Activated CD4-positive, CD25-positive, alpha-beta regulatory T cell treated with anti-CD3 and anti-CD28 coated beads, Interleukin-2, amount 50 U/mL, for 16 hours (primary cell): ENCODE data around the gene PTPRE.
A peak's percentile ranks its signal among the peaks of the same experiment; 100 is the strongest.

Source experiments
- DNase-seq: peaks from one replicate; pipeline ENCODE4 v3.0.0-alpha.2; 2020; ENCODE audit warnings: low read depth, low spot score

Gene PTPRE

DNA sequence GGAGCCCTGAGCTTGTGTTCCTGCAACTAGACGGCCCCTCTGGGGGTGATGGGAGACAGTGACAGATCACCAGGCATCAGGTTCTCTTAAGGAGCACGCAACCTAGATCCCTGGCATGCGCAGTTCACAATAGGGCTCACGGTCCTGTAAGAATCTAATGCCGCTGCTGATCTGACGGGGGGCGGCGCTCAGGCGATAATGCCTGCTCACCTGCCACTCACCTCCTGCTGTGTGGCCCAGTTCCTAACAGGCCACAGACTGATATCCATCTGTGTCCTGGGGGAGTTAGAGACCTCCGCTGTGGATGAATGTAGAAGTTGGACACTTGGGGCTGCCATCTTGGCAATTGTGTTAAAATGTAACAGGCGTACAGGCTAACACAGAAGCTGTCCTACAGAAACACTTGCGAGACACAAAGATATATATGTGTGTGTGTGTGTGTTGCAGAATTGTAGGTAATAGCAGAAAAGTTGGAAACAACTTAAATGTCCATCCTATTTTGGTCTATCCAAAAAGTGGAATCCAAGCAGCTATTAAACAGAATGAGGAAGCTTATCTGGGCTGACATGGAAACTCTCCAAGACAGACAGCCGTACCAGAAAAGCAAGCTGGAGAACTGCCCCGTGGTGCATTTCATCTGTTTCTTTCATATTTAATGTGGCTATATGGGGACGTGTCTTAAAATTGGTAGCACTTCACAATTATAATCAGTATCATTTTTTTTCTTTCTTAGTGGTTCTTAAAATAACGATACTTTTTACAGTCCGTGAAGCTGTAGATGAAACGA lies 136.5 kb downstream of the PTPRE start:
- DNase-seq = no peak

DNA sequence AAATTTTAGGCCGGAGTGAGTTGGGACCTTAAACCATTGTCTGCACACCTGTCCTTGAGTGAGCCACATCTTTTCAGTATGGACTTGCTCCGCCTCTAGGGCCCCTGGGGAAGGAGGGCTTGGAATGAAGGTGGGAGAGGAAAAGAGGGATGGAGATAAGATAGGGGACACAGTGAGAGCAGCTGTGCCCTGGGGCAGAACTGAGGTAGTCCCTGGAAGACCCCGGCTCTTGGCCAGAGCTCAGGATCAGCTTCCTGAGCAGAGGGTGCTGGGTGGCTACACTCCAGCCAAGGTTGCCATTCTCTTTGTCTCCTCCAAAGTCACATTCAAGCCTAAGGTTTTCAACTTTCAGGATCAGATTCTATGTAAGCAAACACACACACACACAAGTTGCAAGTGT lies 137.3 kb downstream of the PTPRE start:
- no peak for DNase-seq

DNA sequence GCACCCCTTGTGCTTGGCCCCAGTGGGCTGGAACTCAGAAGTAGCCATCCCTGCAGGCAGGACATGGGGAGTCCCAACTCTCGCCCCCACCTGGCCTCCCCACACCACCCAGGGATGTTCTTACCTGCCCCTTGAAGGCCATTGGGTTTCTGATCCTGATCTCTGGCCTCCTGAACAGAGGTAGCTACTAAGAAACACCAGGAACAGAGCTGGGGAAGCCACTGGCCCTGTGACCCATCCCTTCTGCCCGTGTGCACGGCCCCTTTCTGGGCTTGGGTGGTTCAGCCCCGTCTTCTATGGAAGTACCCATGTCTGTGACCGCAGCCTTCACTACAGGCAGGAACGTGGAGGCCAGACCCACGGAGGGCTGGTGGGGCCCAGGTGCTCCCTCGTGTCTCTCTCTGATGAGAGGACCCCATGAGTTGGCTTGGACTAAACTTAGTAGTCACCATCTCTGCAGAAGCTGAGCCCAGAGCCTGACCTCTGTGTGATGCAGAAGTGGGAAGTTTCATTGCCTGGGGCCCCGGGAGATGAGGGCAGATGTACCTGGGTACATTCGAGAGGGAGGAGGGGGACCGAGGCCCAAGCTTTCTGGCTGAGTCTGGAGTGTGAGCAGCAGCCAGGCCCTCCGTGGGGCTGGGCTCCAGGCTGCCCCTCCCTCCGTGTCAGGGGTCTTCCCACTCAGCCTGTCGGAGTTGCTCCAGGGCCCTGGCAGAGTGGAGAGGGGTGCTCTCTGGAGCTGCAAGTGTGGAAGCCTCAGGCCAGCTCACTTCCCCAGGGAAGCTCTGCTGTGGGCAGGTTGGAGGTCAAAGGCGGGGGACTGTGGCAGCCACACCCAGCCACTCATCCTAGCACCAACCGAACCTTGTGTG lies 138.3 kb downstream of the PTPRE start:
- DNase-seq = no peak

DNA sequence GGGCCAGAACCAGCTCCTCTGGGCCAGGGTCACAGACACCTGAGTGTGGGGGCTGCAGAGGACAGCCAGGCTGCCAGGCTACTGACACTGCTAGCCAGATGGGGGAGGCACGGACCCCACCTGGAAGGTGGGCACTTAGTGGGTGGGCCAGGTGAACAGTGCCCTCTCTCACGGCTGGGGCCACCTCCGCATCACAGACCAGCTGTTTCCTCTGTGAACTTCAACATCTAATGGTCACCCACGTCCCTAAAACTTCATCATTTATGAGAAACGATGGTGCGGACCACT lies 138.9 kb downstream of the PTPRE start:
- no peak for DNase-seq

DNA sequence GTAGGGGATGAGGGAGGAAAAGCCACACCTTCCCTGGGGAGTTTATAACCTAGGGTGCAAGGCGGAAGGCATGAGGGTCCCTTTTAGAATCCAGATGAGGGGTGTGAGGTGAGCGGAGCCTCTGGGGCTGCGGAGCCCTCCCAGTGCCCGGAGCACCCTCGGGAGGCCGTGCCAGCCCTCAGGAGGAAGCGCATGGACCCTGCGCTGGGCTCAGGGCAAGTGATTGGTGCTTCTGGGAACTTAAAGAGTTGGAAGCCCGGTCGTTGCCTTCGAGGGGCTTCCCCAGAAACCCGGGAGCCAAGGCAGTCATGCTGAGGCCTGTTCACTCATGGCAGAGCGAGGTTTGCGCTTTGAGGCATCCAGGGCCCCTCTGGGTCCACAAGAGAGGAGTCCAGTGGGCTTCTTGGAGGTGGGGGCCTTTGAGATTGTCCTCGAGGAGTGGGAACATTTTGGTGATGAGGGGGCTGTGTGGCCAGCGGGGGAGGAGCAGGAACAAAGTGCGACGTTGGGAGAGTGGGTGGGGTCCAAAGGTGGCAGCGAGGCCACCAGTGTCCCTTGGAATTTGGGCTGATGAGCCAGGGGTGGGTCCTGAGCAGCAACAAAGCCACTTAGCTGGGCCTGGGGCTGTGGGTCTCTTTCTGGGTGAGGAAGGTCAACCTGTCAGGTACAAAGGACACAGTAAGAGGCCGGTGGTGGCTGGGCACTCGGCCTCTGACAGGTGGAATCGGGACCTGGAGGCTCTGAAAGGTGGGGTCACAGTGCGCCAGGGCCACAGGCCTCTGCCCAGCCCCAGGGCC lies 139.5 kb downstream of the PTPRE start:
- no peak for DNase-seq

DNA sequence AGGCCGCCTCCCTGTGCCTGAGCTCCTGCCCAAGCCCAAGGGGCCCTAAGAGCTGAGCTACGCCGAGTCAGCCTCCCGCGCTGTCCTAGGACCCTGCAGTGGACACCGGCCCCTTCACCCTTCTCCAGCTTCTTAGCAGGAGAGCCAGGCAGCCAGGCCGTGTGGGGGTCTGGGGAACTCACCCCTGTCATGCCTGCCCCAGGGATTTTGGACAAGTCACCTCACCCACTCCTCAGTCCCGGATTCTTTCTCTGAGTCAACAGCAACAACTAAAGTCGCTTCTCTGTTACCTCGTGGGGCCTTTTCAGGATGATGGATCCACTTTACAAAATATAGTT lies 140.0 kb downstream of the PTPRE start:
- DNase-seq = no peak

DNA sequence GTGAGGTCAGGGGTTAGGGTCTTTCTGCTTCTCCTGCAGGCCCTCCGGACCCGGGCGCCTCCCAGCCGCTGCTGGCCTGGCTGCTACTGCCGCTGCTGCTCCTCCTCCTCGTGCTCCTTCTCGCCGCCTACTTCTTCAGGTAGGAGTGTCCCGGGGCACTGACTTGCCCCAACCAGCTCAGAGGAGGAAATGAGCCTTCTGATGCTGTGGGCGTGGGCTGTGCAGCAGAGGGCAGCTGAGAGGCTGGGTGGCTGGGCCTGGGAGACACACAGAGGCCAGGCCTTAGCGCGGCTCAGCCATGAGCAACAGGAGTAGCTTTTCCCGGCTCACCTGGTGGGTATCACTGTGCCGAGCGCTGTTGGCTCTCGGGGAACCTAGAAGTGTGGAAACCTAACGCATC lies 140.4 kb downstream of the PTPRE start:
- peak; percentile 68 for DNase-seq

DNA sequence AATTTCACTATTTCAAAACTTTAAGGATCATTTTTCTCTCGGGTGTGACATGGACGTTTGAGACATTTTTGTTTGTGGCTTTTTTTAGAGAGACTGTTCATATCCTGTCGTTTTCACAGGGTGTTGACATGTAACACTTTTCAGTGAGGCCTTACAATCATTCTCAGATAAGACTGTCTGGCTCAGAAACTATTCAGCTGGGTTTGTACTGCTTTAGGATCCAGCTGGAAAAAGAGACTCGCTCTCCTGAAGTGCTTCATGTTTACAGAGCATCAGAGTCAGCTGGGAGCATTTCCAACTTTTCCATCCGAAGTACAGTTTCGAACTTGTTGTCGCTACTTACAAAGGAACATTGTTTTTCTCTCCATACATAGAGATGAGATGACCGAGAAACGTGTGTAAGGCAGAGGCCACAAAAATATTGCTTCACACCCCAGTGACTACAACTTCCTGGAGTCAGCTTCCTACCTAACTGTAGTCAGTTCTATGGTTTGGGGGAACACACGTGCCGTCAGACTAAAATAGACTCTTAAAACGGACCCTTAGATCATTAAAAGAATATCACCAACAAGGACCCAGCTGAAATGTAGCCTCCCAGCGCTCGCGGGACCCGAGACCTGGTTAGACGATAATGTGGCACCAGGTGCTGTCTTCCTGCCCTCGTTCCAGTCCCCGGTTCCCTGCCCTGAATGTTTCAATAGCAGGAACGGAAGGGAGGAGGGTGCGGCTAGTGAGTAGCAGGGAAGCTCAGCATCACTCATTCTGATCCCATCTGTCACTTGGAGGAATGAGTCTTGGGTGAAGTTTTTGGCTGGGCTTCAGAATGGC lies 141.3 kb downstream of the PTPRE start:
- DNase-seq = no peak

DNA sequence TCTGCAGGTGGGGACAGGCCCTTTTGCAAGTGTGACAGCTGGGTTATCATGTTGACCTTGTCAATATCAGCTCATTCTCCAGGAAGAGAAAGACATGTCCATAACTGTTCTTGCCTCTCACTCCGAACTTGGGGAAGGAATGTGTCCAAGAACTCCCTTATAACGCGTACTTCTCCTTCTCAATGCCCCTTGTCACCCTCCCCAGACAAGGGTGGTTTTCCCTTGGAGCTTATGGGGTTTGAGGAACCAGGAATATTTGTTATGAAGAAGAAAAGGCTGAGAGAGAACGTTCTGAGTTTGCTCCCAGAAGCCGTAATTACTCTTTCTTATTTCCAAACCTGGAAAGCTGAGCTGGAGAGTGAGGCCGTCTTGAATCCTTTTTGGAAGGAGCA lies 141.9 kb downstream of the PTPRE start:
- no peak for DNase-seq

DNA sequence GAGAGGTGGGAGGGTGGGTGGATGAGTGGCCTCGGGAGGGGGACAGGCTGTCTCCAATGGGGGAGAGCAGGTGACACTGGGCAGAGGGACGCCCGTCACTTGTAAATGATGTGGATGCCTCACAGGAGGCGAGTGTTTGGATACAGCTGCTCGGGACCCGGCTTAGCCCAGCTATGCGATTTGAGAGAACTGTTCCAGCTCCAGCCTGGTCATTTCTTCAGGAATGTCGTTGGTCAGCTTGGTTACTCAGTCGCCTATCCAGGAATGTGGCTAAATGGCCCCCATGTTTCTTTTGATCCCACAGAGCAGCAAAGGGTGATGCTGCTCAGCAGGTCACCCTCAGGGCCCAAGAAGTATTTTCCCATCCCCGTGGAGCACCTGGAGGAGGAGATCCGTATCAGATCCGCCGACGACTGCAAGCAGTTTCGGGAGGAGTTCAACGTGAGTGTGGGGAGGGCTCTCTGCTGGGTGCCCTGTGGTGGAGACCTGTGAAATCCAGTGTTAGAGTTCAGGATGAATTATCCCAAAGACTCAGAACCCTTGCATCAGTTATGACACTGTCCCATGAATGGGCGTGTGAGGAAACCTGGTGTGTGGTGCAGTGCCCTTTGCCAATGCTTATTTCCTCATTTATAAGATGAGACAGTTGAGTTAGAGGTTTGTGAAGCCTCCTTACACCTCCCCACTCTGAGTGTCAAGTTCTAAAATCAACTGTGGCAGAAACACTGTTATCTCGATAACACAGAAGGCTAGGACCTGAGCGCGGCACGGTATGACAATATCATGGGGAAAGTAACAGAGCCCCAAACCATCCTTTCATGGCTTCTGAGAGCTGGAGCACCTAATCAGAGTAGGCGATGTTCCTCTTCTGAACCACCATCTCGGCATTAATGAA lies 142.6 kb downstream of the PTPRE start:
- DNase-seq = no peak

DNA sequence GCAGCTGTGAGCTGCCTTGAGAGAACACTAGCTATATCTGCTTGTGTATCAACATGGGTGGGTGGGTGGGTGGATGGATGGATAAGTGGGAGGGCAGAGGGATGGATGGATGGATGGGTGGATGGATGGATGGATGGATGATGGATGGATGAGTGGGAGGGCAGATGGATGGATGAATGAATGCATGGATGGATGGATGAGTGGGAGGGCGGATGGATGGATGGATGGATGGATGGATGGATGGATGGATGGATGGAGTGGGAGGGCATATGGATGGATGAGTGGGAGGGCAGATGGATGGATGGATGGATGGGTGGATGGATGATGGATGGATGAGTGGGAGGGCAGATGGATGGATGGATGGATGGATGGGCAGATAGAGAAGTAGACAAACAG lies 143.2 kb downstream of the PTPRE start:
- DNase-seq = no peak

DNA sequence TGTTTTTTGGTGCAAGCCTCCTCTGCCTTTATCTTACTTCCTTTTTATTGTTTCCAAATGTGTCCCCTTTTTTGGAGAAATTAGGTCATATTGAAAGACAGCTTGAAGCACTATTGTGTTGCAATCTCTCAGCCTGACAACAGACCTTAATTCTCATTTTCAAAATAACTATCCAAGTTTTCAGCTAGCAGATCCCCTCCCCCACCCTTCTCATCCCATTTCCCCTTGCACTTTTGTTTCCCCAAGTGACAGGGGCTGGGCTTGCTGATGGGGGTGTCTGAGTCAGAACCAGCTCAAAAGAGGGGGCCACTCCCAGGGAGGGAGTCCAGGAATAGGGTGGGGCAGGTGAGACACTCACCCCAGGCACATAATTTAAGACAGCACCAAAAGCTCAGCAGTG lies 144.0 kb downstream of the PTPRE start:
- DNase-seq = no peak

DNA sequence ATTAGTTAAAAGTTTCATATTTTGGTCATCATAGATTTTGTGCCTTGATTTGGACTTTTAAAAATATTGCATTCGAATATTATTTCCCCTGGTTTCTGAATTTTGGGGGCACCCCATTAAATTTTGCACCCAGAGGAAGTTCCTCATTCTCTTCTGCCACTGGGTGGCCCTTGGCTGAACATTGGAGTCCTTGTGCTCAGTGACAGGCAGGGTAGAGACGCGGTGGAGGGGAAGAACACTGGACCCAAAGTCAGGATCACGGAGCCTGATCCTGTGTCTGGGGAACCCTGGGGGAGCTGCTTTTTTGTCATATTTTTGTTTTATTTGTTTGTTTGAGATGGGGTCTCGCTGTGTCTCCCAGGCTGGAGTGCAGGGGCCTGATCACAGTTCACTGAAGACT lies 144.6 kb downstream of the PTPRE start:
- DNase-seq = no peak

DNA sequence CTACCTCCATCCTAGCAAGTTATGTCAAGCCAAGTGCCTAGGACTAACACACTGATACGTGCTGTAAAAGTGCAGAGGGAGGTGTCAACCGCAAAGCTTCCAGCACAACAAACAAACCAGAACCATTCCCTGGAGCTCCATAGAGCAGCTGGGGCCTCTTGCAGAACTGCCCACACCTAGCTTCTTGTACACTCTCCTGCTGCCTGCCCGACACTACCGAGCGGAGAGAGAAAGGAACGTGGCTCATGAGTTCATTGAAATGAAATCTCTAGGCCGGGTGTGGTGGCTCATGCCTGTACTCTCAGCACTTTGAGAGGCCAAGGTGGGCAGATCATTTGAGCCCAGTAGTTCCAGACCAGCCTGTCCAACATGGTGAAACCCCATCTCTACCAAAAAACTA lies 145.8 kb downstream of the PTPRE start:
- no peak for DNase-seq

DNA sequence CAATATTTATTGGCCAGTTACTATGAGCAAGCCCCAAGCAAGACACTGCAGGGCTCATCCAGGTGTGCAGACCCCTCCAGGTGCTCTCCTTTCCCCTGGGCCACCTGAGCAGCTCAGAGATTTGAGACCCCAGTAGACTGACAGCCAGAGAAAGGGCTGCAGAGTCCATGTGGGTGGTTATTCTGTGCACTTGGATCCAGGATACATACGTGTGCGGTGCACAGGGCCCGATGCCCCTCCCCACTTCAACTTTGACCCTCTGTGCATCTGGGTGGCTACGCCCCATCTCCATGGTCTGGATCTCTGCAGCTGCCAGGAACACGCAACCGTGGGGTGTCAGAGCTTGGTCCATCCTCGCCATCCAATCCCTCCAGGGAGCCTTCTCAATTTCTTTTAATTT lies 146.5 kb downstream of the PTPRE start:
- DNase-seq = no peak

DNA sequence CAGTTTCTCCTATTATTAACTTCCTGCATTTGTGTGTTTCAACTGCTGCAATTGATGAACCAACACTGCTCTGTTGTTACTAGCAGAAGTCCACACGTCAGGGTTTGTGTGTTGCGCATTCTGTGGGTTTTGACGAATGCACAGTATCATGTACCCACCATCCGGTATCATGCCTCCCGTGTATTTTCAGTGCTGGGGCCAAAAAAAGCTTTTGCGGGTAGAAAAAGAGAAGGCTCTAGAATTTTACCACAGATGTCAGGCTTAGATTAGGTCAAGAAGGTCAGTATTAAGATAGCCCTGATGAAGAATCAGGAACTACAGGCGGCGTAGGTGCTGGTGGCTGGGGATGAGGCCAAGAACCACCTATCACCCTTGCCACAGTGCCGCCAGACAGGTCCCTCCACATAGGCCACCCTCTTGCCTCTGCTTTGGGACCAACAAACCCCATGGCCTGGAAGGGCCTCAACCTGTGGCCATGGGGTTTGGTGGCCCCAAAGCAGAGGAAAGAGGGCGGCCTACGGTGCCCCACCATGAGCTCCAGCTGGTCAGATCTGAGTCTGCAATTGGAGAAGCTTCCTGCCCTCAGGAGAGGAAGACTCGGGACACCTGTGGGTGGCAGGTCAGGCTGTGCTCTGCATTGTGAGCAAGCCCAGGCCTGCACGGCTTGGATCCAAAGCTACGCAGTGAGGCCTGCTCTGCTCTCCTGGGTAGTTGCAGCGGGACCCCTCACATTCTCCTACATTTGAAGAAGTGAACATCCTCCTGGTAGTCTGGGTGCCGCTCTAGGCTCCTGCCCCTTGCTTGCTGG lies 147.5 kb downstream of the PTPRE start:
- DNase-seq = no peak

DNA sequence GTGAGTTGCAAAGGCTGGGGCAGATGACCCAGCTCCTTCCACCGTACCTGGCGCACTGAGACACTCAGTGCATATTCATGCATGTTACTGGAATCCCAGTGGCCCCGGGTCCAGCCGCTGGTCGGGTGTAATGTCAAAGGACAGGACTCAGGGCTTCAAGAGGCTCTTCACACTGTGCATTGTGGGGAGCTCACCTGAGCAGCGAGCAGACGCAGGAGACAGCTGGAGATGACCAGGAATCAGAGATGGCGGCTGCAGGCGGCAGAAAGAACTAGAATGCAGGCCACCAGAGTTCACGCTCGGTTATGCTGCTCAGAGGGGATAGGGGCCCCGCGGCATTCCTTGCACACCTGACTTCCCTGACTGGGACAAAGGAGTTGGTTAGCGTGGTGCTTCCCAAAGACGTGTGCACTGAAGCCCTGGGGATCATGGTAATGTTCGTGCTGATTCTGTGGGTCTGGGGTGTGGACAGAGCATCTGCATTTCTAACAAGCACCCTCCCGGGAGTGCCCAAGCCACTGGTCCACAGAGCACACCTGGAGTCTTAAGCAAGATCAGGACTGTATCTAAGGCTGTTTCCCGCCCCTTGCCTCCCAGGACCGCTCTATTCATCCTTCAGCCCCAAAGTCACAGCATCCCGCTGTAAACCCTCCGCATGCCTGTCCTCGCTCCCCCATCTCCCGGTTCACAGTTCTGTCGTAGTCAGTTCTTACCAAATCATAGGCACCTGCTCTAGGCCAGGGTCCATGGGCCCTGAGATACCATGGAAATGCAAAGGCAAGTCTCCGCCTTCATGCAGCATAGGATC lies 148.4 kb downstream of the PTPRE start:
- no peak for DNase-seq

DNA sequence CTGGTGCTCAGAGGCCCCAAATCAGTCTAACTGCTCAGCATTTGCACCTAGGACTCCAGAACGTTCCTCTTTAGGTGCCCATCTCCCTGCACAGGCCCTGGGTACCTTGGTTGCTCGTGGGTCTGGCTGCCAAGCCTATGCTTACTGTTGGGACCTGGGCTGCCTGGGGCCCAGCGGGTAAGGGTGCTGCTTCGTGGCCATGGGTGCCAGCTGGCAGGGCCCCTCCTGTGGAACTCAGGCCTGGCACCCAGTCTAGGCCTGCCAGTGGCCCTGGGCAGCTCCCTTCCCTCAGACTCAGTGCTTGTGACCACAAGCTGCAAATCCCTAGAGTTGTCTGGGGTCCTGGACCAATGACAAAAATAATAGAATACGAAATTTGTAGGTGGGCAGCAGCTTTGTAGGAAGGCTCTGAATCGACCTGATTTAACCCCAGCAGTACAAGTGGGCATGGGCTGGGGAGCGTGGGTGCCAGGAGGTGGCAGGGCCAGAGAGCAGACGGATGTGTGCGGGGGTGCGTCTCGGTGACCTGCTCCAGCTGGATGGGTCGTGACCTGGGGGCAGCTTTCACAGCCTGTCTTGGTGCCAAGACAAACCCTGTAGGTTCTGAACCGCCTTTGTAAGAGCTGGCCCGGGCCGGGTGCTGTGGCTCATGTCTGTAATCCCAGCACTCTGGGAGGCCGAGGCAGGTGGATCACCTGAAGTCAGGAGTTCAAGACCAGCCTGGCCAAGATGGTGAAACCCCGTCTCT lies 149.6 kb downstream of the PTPRE start:
- DNase-seq = no peak
